Pancreas (tissue), 10 donors: ENCODE results near the gene ERBIN. TPM values are rescaled to one million over a fixed set of nuclear protein-coding genes. Genes with fewer than 3 reads are reported as not detected.

Experiments used
- ATAC-seq, 4 donors: fragments of 200-7000 bp; cut with Tn5 transposase; one replicate each; pipeline versions ENCODE4 v1.8.0 to v1.9.1; 2020; ENCODE audit warnings: mild to moderate bottlenecking in 4 of 4, moderate library complexity in 4 of 4
- DNase-seq, 6 donors: peaks; one replicate each; pipeline ENCODE4 v3.0.0-alpha.2; 2020
- FAIRE-seq: peaks from 2 replicates; lab custom pipeline; 2012; peaks lifted over from hg19 to GRCh38; lab: Jason Lieb, UNC
- H3K27ac ChIP-seq, 4 donors: fragments of 200-600 bp; sonication (generic); 1 replicate in 3 of 4; 2 replicates in 1 of 4; pipeline versions ENCODE4 v1.5.0 to v1.8.0; 2020
- H3K27me3 ChIP-seq, 4 donors: fragments of 200-600 bp; one replicate each; pipeline ENCODE4 v1.8.0; 2021
- H3K36me3 ChIP-seq, 3 donors: fragments of 200-600 bp; sonication (generic) in 1 of 3; one replicate each; pipeline versions ENCODE4 v1.5.0 to v1.8.0; 2020 to 2021
- H3K4me1 ChIP-seq, 3 donors: fragments of 200-600 bp; one replicate each; pipeline ENCODE4 v1.8.0; 2021
- H3K4me3 ChIP-seq, 4 donors: fragments of 200-600 bp; sonication (generic) in 2 of 4; one replicate each; pipeline versions ENCODE4 v1.5.0 to v1.8.0; 2020 to 2021
- H3K9me3 ChIP-seq, 4 donors: fragments of 200-600 bp; one replicate each; pipeline ENCODE4 v1.8.0; 2021
- WGBS, 2 donors: extraction: QIAGEN DNeasy Blood & Tissue Kit; methylation state at CpG; one replicate each; pipeline ENCODE4 v1.1.7; 2013; 5-methylcytosine and 5-hydroxymethylcytosine counted together
- intact Hi-C, 3 donors: fragments of 100-400 bp; cut with DNase I; formaldehyde crosslinking; loops; one replicate each; pipeline versions ENCODE4 v1.11.1 to v1.14.2; 2022
- polyA plus RNA-seq, 2 donors: library from polyadenylated mRNA; stranded (reverse); fragments of 200-250 nt; gene quantifications; one replicate each; pipeline ENCODE4 v1.2.3, GENCODE V29; 2013
- total RNA-seq, 6 donors: library from RNA; stranded (reverse); fragmentation: NEBNext Ultra II Directional in 4 of 6; extraction: Animal tissue kit (Norgen Biotek cat#: 25700) in 4 of 6; gene quantifications; one replicate each; pipeline versions ENCODE4 v1.2.1 to v1.2.4, GENCODE V29; 2021 to 2023
- TF ChIP-seq, protein P1 (sequence below), 4 donors: fragments of 200-600 bp; sonication (generic) in 3 of 4; IDR thresholded peaks; one replicate each; pipeline versions ENCODE4 v1.5.0 to v1.8.0; 2021; ENCODE audit warnings: antibody characterized with exemption in 4 of 4
- donor health status: healthy with polysubstance abuse.
- donor health status: DM: no; HTN: no; CAD: no; lungs with moderate emphysema.
- donor health status: DM: no; HTN: no; CAD: no.
- donor health status: control.
- donor health status: control.
- donor health status: Bipolar disorder and iron deficiency.
- donor health status: DM: yes; HTN: yes; CAD: no.
- donor health status: DM: no; HTN: no; CAD: no.
- donor health status: DM: no; HTN: no; CAD: no.
- donor health status: DM: yes; HTN: yes; CAD: no.

The ERBIN gene
- total and polyA plus RNA-seq, 8 donors = 7.8 to 41.0 (median 25.6) TPM

DNA sequence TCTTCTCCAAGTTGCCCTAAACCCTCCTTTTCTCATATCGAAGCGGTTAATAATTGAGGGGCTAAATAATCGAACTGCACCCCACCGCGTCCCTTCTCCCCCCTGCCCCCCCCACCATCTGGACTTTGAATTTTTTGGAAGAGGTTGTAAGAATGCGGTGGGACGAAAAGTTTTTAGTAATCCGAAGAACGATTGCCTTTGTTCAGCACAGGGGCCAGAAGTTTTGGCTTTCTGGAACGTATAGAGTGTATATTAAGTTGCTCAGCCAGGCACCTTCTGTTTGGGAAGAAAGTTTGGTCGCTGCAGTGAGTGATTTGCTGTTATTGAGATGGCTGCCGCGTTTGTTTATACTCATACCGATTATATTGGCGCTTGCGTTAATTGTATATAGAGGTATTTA, 518 bp downstream of the ERBIN start:
- peak overlapping the region; percentile 66 to 91 (median 90) for H3K4me3 ChIP-seq
- intact Hi-C loops = no loop called here
- peak overlapping the region; percentile 98 to 99 (median 98) for H3K27ac ChIP-seq
- ATAC-seq = peak in 1 of 4 donors; percentile 6
- peaks cover 5 to 14% (median 13%) of the 10 kb centered on the region in 3 donors for H3K4me1 ChIP-seq
- DNase-seq = peak in 1 of 6 donors; percentile 20
- TF ChIP-seq, protein P1, sequence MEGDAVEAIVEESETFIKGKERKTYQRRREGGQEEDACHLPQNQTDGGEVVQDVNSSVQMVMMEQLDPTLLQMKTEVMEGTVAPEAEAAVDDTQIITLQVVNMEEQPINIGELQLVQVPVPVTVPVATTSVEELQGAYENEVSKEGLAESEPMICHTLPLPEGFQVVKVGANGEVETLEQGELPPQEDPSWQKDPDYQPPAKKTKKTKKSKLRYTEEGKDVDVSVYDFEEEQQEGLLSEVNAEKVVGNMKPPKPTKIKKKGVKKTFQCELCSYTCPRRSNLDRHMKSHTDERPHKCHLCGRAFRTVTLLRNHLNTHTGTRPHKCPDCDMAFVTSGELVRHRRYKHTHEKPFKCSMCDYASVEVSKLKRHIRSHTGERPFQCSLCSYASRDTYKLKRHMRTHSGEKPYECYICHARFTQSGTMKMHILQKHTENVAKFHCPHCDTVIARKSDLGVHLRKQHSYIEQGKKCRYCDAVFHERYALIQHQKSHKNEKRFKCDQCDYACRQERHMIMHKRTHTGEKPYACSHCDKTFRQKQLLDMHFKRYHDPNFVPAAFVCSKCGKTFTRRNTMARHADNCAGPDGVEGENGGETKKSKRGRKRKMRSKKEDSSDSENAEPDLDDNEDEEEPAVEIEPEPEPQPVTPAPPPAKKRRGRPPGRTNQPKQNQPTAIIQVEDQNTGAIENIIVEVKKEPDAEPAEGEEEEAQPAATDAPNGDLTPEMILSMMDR (IDR thresholded peaks at IDR 0.05) = no peak
- 0% methylated on average over 16 of the region's 16 CpGs for WGBS, 2 donors
- H3K27me3 ChIP-seq = no peaks in the 10 kb centered on the region
- H3K36me3 ChIP-seq = no peaks in the 10 kb centered on the region
- H3K9me3 ChIP-seq = no peaks in the 10 kb centered on the region
- no peak for FAIRE-seq

DNA sequence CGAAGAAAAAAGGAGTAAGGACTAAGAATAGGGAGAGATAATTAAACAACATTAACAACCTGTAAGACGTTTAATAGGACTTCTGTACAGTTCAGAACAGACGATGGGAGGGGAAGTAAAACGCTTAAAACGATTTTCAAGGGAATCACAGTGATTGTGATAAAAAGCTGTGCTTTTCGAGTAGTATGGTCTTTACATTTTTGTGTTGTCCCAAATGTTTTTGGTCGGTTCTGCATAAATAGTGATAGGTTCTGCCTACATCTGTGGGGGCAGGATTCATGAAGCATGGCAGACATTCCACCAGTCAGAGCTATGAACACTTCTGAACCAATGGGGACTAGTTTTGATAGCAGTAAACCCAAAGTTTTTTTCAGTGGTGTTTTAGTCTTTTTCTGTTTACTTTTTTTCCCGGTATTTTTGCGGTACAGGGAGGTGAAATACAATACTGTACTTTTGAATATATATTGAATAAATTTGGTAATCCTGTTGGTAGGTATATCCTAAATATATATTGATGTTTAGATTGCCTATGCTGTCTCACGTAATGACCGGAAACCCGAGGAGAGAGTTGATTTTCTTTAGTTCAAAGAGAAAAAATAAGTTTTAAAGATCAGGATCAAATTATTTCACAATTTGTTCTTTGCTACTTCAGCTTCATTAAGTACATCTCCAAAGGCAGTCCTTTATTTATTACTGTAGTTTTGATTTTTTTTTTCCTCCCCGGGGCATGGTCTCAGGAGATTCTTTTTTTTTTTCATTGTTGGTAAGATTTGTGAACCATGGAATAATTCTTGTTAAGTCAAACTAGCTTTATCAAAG, 1.3 kb downstream of the ERBIN start:
- Histone ChIP-seq H3K4me1 (peaks cover 5 to 15% (median 13%) of the 10 kb centered on the region in 3 donors), H3K27me3 (no peaks in the 10 kb centered on the region), H3K4me3 (peak overlapping the region; percentile 66 to 91 (median 90)), H3K36me3 (no peaks in the 10 kb centered on the region), H3K9me3 (no peaks in the 10 kb centered on the region), H3K27ac (peak overlapping the region in 3 of 4 donors; percentile 98 to 99 (median 99))
- TF ChIP-seq, protein P1 (IDR thresholded peaks at IDR 0.05) = no peak
- intact Hi-C loops = no loop called here
- FAIRE-seq = peak; percentile 71
- DNase-seq = peak in 1 of 6 donors; percentile 20
- 0 to 1% methylated on average over 13 of the region's 13 CpGs for WGBS, 2 donors
- peak in 2 of 4 donors; percentile 21 to 28 for ATAC-seq

GRCh38 chr5:65928322-65928752, 2.0 kb downstream of the ERBIN start:
- intact Hi-C loops = no loop called here
- Histone ChIP-seq H3K4me3 (peak overlapping the region; percentile 66 to 91 (median 90)), H3K9me3 (no peaks in the 10 kb centered on the region), H3K4me1 (peaks cover 5 to 19% (median 13%) of the 10 kb centered on the region in 3 donors), H3K27ac (peak overlapping the region in 2 of 4 donors; percentile 99), H3K27me3 (no peaks in the 10 kb centered on the region), H3K36me3 (no peaks in the 10 kb centered on the region)
- DNase-seq (no peak), ATAC-seq (no peak), FAIRE-seq (no peak)
- 7 to 14% methylated on average over 5 of the region's 5 CpGs for WGBS, 2 donors
- TF ChIP-seq, protein P1 (IDR thresholded peaks at IDR 0.05) = no peak

DNA sequence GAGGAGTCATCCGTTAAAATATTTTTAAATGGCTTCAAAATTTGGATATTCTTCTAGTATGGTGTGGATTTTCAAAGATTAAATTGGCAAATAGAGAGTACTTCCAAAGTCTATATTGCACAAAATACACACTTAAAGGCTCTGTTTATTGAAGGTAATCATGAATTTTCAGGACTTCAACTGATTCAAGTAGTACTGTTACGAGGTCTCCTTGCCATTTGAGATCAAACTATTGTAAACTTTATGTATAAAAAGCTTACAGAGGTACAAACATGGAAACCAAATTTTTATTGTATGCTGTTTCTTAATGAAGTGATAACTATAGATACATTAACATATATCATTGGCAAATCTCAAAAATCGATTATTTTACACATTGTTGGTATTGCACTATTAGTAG, 2.5 kb downstream of the ERBIN start:
- intact Hi-C loops = no loop called here

More for the DNA sequence above, 2.5 kb downstream of the ERBIN start:
- ATAC-seq = no peak
- Histone ChIP-seq H3K9me3 (no peaks in the 10 kb centered on the region), H3K4me1 (peaks cover 5 to 19% (median 13%) of the 10 kb centered on the region in 3 donors), H3K27ac (no peak overlapping the region), H3K36me3 (no peaks in the 10 kb centered on the region), H3K4me3 (peak overlapping the region in 2 of 4 donors; percentile 89 to 91), H3K27me3 (no peaks in the 10 kb centered on the region)
- no peak for FAIRE-seq
- TF ChIP-seq, protein P1 (IDR thresholded peaks at IDR 0.05) = no peak
- no peak for DNase-seq
- 47 to 55% methylated on average over 3 of the region's 3 CpGs for WGBS, 2 donors
